ENCODE results near the gene STRC.
"Not testable (repeated sequence)": the region's sequence is repeated elsewhere in the genome, so short reads cannot be mapped to it uniquely, and the experiment has no call there.

STRC gene

DNA sequence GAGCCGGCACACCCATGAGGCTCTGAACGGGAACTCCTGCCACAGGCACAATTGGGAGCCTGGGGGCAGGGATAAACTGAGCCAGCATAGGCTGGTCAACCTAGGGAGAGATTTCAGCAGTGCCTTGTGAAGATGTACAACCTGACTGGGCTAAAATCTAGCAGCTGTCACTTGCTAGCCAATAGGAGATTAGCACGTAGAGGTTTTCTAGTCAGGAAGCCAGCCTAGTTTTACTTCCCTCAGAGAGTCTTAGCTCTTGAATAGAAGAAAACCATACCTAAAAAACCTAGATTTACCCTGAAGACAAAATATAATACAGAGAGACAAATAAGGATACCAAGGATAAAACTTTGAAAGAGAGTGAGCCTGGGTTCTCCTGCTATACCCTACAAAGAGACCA, 55.8 kb downstream of the STRC start:
- ATAC-seq = not testable (repeated sequence)

- no peak for ATAC-seq
Measured at GRCh38 chr15:43552986-43553385, 65.6 kb downstream of the STRC start.

- no peak for ATAC-seq
Measured at GRCh38 chr15:43552256-43552655, 66.3 kb downstream of the STRC start.

GRCh38 chr15:43550527-43551363, 67.9 kb downstream of the STRC start:
- ATAC-seq = no peak
